Heart left ventricle (tissue), 16 donors: ENCODE measurements around the gene CABYR. TPM values are rescaled to one million over a fixed set of nuclear protein-coding genes. Genes with fewer than 3 reads are reported as not detected.
A peak's percentile ranks its signal among the peaks of the same experiment; 100 is the strongest.

ENCODE experiments used
- ATAC-seq, 4 donors: fragments of 200-7000 bp; cut with Tn5 transposase; one replicate each; pipeline ENCODE4 v1.9.1; 2020 to 2022; ENCODE audit warnings: moderate library complexity in 4 of 4, mild to moderate bottlenecking in 3 of 4, moderate number of reproducible peaks in 1 of 4
- DNase-seq, 5 donors: peaks; one replicate each; pipeline ENCODE4 v3.0.0-alpha.2; 2020
- H3K27ac ChIP-seq, 12 donors: fragments of 200-600 bp; sonication (generic) in 4 of 12; one replicate each; pipeline versions ENCODE4 v1.5.0 to v1.8.0; 2016 to 2022; ENCODE audit warnings: mild to moderate bottlenecking in 2 of 12
- H3K27me3 ChIP-seq, 9 donors: fragments of 200-600 bp; sonication (generic) in 2 of 9; one replicate each; pipeline versions ENCODE4 v1.5.1 to v1.8.0; 2016 to 2022; ENCODE audit warnings: mild to moderate bottlenecking in 3 of 9
- H3K36me3 ChIP-seq, 9 donors: fragments of 200-600 bp; sonication (generic) in 2 of 9; one replicate each; pipeline versions ENCODE4 v1.5.0 to v1.8.0; 2018 to 2022; ENCODE audit warnings: mild to moderate bottlenecking in 2 of 9
- H3K4me1 ChIP-seq, 12 donors: fragments of 200-600 bp; sonication (generic) in 4 of 12; one replicate each; pipeline versions ENCODE4 v1.5.0 to v1.8.0; 2016 to 2022; ENCODE audit warnings: mild to moderate bottlenecking in 3 of 12
- H3K4me3 ChIP-seq, 12 donors: fragments of 200-600 bp; sonication (generic) in 4 of 12; one replicate each; pipeline versions ENCODE4 v1.5.0 to v1.8.0; 2017 to 2022; ENCODE audit warnings: mild to moderate bottlenecking in 9 of 12, moderate library complexity in 4 of 12
- H3K9me3 ChIP-seq, 12 donors: fragments of 200-600 bp; sonication (generic) in 4 of 12; one replicate each; pipeline versions ENCODE4 v1.5.0 to v1.8.0; 2016 to 2022; ENCODE audit warnings: mild to moderate bottlenecking in 1 of 12
- POLR2A ChIP-seq, 2 donors: fragments of 450-650 bp; IDR thresholded peaks; one replicate each; pipeline ENCODE4 v1.6.1; 2017; ENCODE audit warnings: antibody characterized with exemption in 2 of 2, mild to moderate bottlenecking in 2 of 2, moderate library complexity in 2 of 2
- WGBS, 4 donors: extraction: QIAGEN DNeasy Blood & Tissue Kit in 2 of 4; methylation state at CpG; one replicate each; pipeline versions ENCODE4 v1.1.5 to v1.1.7; 2013 to 2018; 5-methylcytosine and 5-hydroxymethylcytosine counted together
- intact Hi-C, 10 donors: fragments of 100-400 bp; cut with DNase I; formaldehyde crosslinking; loops; one replicate each; pipeline versions ENCODE4 v1.11.1 to v1.14.2; 2022
- long read RNA-seq, 3 donors: library from polyadenylated mRNA; unstranded; transcript quantifications; one replicate each; pipeline ENCODE4 v2.0.0, GENCODE V29; 2020 to 2021
- polyA plus RNA-seq, 2 donors: library from polyadenylated mRNA; stranded (reverse); fragments of 200-250 nt; gene quantifications; one replicate each; pipeline ENCODE4 v1.2.3, GENCODE V29; 2013
- total RNA-seq, 9 donors: library from RNA; depleted of rRNA in 2 of 9; stranded (reverse); fragments of >200 nt in 2 of 9; fragmentation: NEBNext Ultra II Directional in 3 of 9; extraction: Animal tissue kit (Norgen Biotek cat#: 25700) in 3 of 9; gene quantifications; one replicate each; pipeline versions ENCODE4 v1.1.0 to v1.2.4, GENCODE V29; 2016 to 2023
- TF ChIP-seq, protein P1 (sequence below), 12 donors: fragments of 200-600 bp; sonication (generic) in 4 of 12; IDR thresholded peaks; one replicate each; pipeline versions ENCODE4 v1.5.0 to v1.8.0; 2018 to 2022; ENCODE audit warnings: antibody characterized with exemption in 12 of 12, mild to moderate bottlenecking in 5 of 12
- donor health status: ischemic (EF 13 %, LVEDD 7.1; RV severe dilation, severe dysfunction).
- donor health status: healthy with polysubstance abuse.
- donor health status: DM: no; HTN: yes; CAD: no.
- donor health status: DM: no; HTN: no; CAD: no.
- donor health status: ischemic (EF 25% LVEDD 6.9; RV normal size, moderate dysfunction).
- donor health status: ischemic (EF 25% LVEDD 5.7; RV mildly dilated, moderate dysfunction).
- donor health status: healthy.
- donor health status: DM: yes; HTN: yes; CAD: no.
- donor health status: ischemic (EF 35%, LVEDD 5.7; RV mildly dilated, moderate dysfunction).
- donor health status: nonischemic (EF 11% LVEDD 7.7; RV severe dilation, severe dysfunction).
- donor health status: DM: yes; HTN: yes; CAD: no.
- donor health status: PGD.
- donor health status: ischemic (EF 29% LVEDD 5.4; RV normal size, mild dysfunction).
- donor health status: nonischemic (EF 23%, LVEDD 6.1; RV moderate dilation, normal function).

CABYR gene, protein sequence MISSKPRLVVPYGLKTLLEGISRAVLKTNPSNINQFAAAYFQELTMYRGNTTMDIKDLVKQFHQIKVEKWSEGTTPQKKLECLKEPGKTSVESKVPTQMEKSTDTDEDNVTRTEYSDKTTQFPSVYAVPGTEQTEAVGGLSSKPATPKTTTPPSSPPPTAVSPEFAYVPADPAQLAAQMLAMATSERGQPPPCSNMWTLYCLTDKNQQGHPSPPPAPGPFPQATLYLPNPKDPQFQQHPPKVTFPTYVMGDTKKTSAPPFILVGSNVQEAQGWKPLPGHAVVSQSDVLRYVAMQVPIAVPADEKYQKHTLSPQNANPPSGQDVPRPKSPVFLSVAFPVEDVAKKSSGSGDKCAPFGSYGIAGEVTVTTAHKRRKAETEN
- total RNA-seq: 1 to 10 TPM in 1 of 9 donors, under 1 TPM in 4, not detected in 4; 0.45 to 1.0 (median 0.66) TPM
- polyA plus RNA-seq: under 1 TPM; 0.10 to 0.61 TPM
- long read RNA-seq, donor 1: 0 reads
- long read RNA-seq, donor 2: 0 reads
- long read RNA-seq, donor 3: 0 reads

DNA sequence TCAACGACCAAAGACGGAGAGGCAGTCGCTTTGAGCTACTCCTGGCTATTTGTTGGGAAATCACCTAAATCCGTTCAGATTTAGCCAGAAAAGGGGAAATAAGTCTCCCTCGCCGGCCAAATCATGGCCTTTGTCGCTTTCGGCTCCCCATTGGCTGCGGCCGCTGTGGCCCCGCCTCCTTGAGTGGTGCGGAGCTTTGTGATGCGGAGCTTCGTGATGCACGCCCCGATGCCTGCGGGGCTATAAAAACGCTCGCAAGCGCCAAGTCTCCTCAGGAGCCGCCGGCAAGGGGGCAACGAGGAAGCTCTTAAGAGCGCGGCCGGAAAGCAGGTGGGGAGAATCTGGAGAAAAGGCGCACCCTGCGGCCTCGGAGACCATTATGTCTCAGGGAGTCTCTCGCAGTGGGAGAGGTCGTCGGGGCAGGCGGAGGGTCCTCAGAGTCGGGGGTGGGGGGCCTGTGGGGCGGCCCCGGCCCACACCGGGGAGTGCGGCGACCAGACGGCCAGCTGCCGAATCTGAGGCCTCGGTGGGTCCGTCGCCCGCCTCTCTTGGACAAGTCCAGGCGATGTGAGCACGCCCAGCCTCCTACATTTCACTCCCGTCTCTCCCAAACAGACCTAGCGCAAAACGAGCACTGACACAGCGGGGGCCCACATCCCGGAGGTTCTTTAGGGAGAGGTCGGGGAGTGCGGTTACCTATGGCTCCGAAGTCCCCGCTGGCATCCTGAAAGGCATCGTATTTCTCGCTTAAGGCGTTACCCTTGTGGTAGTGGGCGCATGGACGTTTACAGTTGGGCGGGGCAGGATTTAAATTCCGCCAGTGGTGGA lies at the start of gene CABYR:
Gene CABYR (plus strand): TSS at position 274 of the 828 bp plus-strand sequence. CDS start 4,053 bp downstream, outside the sequence.
- DNase-seq (peak; percentile 65 to 81 (median 75)), ATAC-seq (peak; percentile 56 to 92 (median 86))
- H3K9me3 ChIP-seq: no peaks in the 10 kb centered on the region
- peak in 1 of 2 donors; percentile 44 for TF ChIP-seq POLR2A (IDR thresholded peaks at IDR 0.05)
- TF ChIP-seq, protein P1, sequence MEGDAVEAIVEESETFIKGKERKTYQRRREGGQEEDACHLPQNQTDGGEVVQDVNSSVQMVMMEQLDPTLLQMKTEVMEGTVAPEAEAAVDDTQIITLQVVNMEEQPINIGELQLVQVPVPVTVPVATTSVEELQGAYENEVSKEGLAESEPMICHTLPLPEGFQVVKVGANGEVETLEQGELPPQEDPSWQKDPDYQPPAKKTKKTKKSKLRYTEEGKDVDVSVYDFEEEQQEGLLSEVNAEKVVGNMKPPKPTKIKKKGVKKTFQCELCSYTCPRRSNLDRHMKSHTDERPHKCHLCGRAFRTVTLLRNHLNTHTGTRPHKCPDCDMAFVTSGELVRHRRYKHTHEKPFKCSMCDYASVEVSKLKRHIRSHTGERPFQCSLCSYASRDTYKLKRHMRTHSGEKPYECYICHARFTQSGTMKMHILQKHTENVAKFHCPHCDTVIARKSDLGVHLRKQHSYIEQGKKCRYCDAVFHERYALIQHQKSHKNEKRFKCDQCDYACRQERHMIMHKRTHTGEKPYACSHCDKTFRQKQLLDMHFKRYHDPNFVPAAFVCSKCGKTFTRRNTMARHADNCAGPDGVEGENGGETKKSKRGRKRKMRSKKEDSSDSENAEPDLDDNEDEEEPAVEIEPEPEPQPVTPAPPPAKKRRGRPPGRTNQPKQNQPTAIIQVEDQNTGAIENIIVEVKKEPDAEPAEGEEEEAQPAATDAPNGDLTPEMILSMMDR (IDR thresholded peaks at IDR 0.05): no peak
- intact Hi-C loops: no loop called here
- H3K4me3 ChIP-seq: peak within 1 kb of the TSS; percentile 12 to 68 (median 57)
- no peaks in the 10 kb centered on the region for H3K36me3 ChIP-seq
- WGBS, 4 donors: 3 to 7% (median 5%) methylated on average over 42 to 63 of the region's 63 CpGs
- peaks cover 0 to 8% (median 0%) of the 10 kb centered on the region in 9 donors for H3K27me3 ChIP-seq
- H3K4me1 ChIP-seq: peaks cover 0 to 16% (median 1%) of the 10 kb centered on the region in 12 donors
- H3K27ac ChIP-seq: peak within 1 kb of the TSS in 3 of 12 donors; percentile 1 to 42 (median 15)

DNA sequence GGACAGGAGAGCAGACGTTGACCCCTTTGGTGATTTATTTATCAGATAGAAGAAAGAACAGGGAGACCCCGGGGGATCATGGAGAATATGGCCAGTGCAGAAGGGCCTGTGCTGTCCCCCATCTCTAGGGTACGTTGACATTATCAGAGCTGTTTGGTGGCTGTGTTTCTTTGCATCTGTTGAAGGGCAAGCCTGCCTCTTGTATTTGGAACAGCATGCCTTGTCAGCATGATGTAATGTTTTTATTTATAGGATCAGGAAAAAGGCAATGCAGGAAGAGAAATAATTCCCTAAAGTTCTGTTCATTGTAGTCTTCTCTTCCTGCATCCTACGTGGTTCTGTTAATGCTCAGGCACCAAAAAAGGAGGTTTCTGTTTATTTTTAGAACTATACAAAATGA lies 49.8 kb upstream of the CABYR start:
- DNase-seq: peak in 1 of 5 donors; percentile 21

DNA sequence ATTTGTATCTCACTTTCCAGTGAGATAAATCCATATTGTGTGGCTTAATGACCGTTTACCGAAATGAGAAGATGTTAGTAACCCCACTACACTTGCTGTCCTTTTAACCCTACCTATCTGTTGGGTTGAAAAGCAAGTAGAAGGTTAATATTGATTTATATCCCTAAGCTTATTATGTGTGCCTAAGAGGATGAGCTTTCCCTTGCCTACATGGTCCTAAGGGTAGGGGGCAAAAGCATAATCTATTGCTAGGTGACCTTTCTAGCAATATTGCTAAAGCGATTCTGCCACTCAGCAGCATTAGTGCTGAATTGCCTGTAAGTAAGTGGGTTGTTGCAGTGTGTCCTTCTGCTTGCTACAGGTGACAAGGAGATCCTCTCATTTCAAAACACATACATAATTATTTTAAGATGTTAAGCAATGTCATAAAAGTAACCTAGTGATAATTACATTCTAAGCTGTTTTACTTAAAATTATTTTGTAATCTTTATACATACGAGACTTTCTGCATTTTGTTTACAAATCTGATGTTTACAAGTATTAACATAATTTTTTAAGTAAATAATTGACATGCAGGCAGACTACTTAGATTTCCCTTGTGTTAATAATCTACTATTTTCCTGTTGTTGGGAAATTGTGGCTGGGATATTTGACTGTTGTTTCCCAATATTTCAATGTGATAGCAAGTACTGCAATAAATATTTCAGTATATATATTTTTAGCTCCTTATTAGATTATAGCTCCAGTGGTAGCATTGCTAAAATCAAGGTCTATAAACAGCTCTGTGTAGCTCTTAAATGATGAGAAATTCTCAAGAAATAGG lies 49.1 kb upstream of the CABYR start:
- no peaks in the 10 kb centered on the region for H3K9me3 ChIP-seq
- H3K27ac ChIP-seq: peak overlapping the region; percentile 19 to 88 (median 63)
- DNase-seq: no peak
- intact Hi-C loops: loop anchor here in 1 of 10 donors (10.0 kb wide), 1 partner anchor 75 kb away; the partner anchor contains the start of gene TTC39C
- peaks cover 0 to 22% (median 18%) of the 10 kb centered on the region in 12 donors for H3K4me1 ChIP-seq
- peaks cover 0 to 21% (median 0%) of the 10 kb centered on the region in 9 donors for H3K36me3 ChIP-seq
- no peaks in the 10 kb centered on the region for H3K27me3 ChIP-seq
- H3K4me3 ChIP-seq: no peak overlapping the region
- 33 to 39% (median 35%) methylated on average over 4 of the region's 4 CpGs for WGBS, 4 donors
- TF ChIP-seq POLR2A (IDR thresholded peaks at IDR 0.05): no peak
- TF ChIP-seq, protein P1 (IDR thresholded peaks at IDR 0.05): no peak
- ATAC-seq: peak; percentile 15 to 44 (median 30)

More for the DNA sequence above, 49.8 kb upstream of the CABYR start:
- TF ChIP-seq, protein P1 (IDR thresholded peaks at IDR 0.05): no peak
- TF ChIP-seq POLR2A (IDR thresholded peaks at IDR 0.05): no peak
- peak overlapping the region; percentile 19 to 88 (median 63) for H3K27ac ChIP-seq
- H3K9me3 ChIP-seq: no peaks in the 10 kb centered on the region
- peaks cover 0 to 22% (median 18%) of the 10 kb centered on the region in 12 donors for H3K4me1 ChIP-seq
- H3K36me3 ChIP-seq: peaks cover 0 to 21% (median 0%) of the 10 kb centered on the region in 9 donors
- intact Hi-C loops: loop anchor here in 1 of 10 donors (10.0 kb wide), 1 partner anchor 74 kb away; the partner anchor contains the start of gene TTC39C
- H3K4me3 ChIP-seq: no peak overlapping the region
- peak; percentile 92 to 96 (median 94) for ATAC-seq
- H3K27me3 ChIP-seq: no peaks in the 10 kb centered on the region
- 7 to 17% (median 14%) methylated on average over 4 of the region's 4 CpGs for WGBS, 4 donors
